ENCODE data around the gene INSM1.

- TF ChIP-seq USF2 (IDR thresholded peaks at IDR 0.05; ENCODE audit: borderline replicate concordance, low read depth, low read length) (no peak), RXRA (IDR thresholded peaks at IDR 0.05; ENCODE audit: borderline replicate concordance, low read depth) (no peak), GABPA (IDR thresholded peaks at IDR 0.05; ENCODE audit: low read depth) (no peak)
Observed at GRCh38 chr20:20329564-20329963, 38.3 kb upstream of the INSM1 start.

Data from SK-N-SH (cell line).